Skeletal muscle cell (primary cell): Measurements from ENCODE around the gene GAB3.
A peak's percentile ranks its signal among the peaks of the same experiment; 100 is the strongest.

Experiments used
- DNase-seq: peaks from one replicate; pipeline ENCODE4 v3.0.0-alpha.2; 2010; ENCODE audit warnings: low read depth
- H3K4me3 ChIP-seq: 2 replicates; pipeline ENCODE4 v1.5.1; 2011; ENCODE audit warnings: low read depth, mild to moderate bottlenecking, control low read depth, low read length, moderate library complexity

GAB3 gene

GRCh38 chrX:154758696-154759095 lies 7.8 kb upstream of the GAB3 start:
- H3K4me3 ChIP-seq = no peak overlapping the region
- no peak for DNase-seq

DNA sequence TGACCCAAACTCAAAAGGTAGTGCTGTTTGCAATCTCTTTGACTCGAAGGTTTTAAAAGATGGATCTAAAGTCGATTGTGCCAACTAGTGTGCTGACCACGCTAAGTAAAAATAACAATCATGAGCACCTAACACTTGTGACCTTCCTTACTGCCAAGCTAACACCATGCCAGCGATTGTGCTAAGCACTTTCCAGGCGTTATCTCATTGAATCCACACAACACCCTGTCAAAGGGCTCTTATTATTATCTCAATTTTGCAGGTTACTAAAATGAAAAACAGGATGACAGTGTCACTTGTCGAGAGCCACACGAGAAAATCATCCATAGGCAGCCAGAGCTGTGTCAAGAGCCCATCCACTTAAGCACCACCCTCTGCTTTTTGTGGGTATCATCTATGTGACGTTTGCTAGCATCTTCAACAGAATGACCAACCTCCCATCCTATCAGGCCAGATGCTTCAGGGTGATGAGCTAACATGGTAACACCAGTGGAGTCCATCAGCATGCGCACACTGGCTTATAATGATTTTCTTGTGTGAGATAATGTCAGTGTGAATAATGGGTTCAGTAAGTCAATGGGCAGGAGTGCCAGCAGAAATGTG lies 893 bp upstream of the GAB3 start:
- DNase-seq = no peak
- H3K4me3 ChIP-seq = no peak overlapping the region

DNA sequence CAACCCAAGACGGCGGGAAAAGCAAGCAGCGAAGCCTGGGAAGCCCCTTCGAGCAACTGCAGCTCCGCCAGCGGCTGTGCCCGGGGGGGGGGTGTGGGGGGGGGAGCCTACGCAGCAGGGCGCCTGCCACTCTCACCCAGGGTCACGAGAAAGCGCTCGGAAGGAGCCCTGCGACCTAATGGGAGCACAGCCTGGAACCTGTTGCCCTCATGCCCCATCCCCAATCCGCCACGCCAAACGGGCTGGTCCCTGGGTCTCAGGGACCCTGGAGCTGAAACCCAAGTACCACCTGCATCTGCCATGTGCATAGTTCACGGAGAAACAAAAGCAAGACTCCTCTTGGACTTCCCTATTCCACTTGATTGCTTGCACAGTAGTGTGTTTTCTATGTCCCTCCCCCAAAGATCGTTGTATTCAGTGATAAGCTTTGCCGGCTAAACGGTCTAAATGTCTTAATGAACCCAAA lies 359 bp upstream of the GAB3 start:
- DNase-seq = no peak

DNA sequence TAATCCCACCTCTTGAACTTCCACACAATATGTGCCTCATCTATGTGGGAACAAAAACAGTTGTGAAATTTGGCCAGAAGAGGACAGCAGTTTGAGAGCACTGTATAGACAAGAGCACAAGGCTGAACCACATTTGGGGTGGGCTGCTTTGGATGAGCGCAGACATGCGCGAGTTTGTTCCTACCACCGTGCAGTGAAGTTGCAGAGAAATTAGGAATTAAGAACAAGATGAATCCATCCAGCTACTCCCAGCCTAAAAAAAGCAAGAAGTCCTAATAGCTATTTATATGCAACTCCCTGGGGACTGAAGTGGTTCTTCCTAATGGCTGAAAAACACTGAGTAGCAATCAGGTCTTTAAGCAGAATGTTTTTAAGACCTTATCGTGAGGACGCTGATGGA lies 1.0 kb downstream of the GAB3 start:
- peak overlapping the region; percentile 51 for H3K4me3 ChIP-seq

More for the DNA sequence above, 359 bp upstream of the GAB3 start:
- peak overlapping the region; percentile 2 for H3K4me3 ChIP-seq

DNA sequence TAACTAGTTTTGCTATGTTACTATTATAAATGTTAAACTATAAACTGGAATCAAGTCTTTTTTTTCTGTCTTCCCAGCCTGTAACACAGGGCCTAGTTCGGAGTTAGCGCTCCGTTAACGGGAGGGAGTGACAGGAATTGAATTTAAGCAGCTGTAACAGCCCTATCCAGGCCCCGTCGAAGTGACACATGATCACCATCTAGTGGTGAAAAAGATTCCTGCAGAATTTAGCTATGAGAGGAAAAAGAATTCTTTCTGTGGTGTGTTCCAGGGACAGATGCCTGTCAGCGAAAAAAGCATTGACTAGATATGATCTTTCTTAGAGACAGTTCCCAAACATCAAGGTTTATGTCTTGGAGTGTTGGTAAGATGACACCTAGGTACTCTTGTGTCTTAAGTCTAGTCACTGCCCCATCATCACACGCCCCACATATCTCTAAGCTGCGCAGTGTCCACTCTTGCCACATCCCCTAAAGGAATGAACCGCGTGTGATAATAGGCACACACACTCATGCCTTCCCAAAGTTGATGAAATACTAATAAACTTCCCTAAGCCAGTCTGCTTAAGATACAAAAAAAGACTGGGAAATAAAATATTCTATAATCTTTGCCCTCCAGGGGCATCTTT lies 2.1 kb downstream of the GAB3 start:
- no peak overlapping the region for H3K4me3 ChIP-seq
- DNase-seq = no peak

More for the DNA sequence above, 1.0 kb downstream of the GAB3 start:
- no peak for DNase-seq

DNA sequence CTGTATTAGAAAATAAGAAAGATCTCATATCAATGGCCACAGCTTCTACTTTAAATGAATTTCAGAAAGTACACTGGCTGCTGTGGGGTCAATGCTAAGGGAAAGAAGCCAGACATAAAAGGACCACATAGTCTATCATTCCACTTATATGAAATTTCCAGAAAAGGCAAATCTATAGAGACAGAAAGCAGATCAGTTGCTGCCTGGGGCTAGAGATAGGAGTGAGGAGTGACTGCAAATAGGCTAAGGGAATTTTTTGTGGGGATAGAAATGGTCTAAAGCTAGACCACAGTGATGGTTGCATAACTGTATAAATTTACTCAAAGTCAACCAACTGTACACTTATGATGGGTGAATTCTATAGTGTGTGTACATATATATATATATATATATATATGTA lies 8.3 kb downstream of the GAB3 start:
- no peak overlapping the region for H3K4me3 ChIP-seq
- DNase-seq = no peak

DNA sequence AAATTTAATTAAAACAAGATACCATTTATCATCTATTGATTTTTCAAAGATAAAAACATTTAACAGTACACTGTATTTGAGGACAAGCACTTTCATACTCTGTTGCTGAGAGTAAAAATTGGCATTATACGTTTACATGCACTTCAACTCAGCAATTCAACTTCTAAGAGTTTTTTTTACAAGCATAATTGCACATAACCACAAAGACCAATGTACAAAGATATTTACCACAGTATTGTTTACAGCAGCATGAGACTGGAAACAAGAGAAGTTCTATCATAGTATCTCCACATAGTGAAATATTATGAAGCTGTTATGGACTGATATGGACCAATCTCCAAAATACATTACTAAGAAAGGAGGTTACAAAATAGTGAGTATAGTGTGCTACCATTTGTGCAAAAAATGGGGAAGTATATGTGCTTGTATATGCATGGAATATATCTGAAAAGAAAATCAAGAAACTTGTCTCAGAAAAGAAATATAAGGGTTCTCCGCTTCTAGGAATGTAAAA lies 10.9 kb downstream of the GAB3 start:
- no peak for DNase-seq
- no peak overlapping the region for H3K4me3 ChIP-seq

- no peak overlapping the region for H3K4me3 ChIP-seq
- DNase-seq = peak; percentile 68
Observed at GRCh38 chrX:154738011-154738738, 12.7 kb downstream of the GAB3 start.

DNA sequence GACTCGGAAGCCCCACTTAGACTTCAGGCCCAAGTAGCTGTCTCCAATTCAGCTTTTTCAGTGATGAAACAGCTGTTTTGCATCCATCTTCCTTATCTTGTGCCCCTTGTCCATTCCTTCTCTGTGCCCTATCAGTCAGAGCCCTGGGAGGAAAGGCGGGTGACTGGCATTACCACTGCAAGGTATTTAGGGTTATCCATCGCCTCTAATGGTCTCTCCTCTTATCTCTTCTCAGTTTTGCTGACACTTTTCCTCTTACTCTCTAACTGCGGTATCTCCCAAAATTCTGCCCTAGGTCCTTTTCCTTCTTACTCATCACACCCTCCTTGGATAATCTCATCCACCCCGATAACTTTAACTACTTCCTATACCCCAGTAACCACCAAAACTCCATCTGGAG lies 13.7 kb downstream of the GAB3 start:
- no peak for DNase-seq
- H3K4me3 ChIP-seq = no peak overlapping the region

GRCh38 chrX:154735695-154736393 lies 15.0 kb downstream of the GAB3 start:
- peak; percentile 91 for DNase-seq
- H3K4me3 ChIP-seq = no peak overlapping the region

DNA sequence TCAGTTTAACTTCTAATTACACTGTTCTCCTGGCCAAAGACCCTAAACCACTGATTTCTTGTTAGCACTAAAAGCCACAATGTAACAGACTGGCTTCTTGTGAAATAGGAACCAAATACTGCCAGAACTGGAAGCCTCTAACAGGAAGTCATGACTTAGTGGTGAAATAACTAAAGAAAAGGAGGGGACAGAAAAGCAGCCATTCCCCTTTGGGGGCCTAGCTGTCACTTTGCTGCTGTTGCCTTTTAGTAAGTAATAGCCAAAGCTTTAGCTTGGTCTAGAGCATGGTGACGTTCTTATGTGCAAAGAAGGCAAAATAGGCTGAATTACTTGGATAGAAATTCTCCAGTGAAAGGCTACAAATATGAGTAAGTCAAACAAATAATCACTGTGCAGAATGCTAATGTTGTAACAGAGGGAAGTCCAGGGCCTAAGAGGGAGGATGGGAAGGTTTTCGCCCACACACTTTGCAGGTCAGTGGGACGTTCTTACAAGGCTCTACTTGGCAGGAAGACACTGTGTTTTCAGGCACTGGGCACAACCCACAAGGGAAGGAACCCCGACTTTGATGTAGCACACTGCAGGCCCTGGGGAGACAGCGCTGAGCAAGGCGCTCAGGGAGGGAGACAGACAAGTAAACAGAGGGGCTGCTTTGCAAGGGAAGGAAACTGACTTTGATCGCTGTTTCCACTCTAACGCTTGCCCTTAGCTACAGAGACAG lies 16.7 kb downstream of the GAB3 start:
- DNase-seq = peak; percentile 61
- no peak overlapping the region for H3K4me3 ChIP-seq

DNA sequence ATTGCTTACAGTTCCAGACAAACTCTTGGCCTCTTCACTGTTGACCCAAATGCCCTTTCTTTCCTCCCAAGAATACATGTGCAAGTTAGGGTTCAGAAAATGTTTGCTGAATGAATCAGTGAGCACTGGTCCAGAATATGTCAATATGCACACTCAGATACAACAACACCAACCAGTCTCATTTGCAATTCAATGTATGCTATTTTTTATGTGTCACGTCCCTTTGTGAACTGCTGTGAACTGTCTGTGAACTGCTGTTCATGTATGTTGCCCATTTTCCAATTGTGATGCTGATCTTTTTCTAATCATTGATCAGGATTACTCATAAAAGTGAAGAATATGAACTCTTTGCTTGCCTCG lies 17.8 kb downstream of the GAB3 start:
- H3K4me3 ChIP-seq = no peak overlapping the region
- no peak for DNase-seq

GRCh38 chrX:154732421-154733065 lies 18.3 kb downstream of the GAB3 start:
- H3K4me3 ChIP-seq = no peak overlapping the region
- DNase-seq = no peak

- no peak overlapping the region for H3K4me3 ChIP-seq
- DNase-seq = no peak
Observed at GRCh38 chrX:154731881-154732280, 19.0 kb downstream of the GAB3 start.

- H3K4me3 ChIP-seq = no peak overlapping the region
- no peak for DNase-seq
Observed at GRCh38 chrX:154731184-154731583, 19.7 kb downstream of the GAB3 start.

GRCh38 chrX:154730253-154730891 lies 20.5 kb downstream of the GAB3 start:
- H3K4me3 ChIP-seq = no peak overlapping the region
- DNase-seq = no peak

DNA sequence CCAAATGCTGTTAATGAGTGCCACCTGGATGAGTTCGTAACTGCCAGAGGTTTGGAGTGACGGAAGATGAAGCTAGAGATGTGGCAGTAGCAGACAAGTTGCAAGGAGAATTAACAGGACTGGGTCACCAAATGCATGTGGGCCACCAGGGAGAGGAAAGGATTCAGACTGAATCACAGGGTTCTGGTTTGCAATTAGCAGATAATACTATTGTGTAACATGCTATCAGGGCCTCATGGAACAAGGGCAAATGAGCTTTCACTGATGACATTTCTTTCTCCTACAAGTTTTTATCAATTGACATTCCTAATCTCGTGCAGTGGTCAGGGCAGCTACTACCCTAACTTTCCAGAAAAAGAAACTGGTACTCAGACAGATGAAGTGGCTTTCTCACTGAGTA lies 21.4 kb downstream of the GAB3 start:
- no peak for DNase-seq
- H3K4me3 ChIP-seq = no peak overlapping the region

- DNase-seq = no peak
- H3K4me3 ChIP-seq = no peak overlapping the region
Observed at GRCh38 chrX:154728431-154729190, 22.3 kb downstream of the GAB3 start.
